Measurements from ENCODE around the gene MOGAT3. TPM values are rescaled to one million over a fixed set of nuclear protein-coding genes. Genes with fewer than 3 reads are reported as not detected.
A peak's percentile ranks its signal among the peaks of the same experiment; 100 is the strongest.

Gene MOGAT3
- total and polyA plus RNA-seq, 9 of the 15 experiments (the other 6 are each of a cell fraction or from before 2014, with no cell fraction given) = 0.07 to 0.17 (median 0.13) TPM; not detected in 6

GRCh38 chr7:101244375-101245146, 43.7 kb upstream of the MOGAT3 start, which contains the start of gene FIS1 (continued):
- TF ChIP-seq, protein P1, sequence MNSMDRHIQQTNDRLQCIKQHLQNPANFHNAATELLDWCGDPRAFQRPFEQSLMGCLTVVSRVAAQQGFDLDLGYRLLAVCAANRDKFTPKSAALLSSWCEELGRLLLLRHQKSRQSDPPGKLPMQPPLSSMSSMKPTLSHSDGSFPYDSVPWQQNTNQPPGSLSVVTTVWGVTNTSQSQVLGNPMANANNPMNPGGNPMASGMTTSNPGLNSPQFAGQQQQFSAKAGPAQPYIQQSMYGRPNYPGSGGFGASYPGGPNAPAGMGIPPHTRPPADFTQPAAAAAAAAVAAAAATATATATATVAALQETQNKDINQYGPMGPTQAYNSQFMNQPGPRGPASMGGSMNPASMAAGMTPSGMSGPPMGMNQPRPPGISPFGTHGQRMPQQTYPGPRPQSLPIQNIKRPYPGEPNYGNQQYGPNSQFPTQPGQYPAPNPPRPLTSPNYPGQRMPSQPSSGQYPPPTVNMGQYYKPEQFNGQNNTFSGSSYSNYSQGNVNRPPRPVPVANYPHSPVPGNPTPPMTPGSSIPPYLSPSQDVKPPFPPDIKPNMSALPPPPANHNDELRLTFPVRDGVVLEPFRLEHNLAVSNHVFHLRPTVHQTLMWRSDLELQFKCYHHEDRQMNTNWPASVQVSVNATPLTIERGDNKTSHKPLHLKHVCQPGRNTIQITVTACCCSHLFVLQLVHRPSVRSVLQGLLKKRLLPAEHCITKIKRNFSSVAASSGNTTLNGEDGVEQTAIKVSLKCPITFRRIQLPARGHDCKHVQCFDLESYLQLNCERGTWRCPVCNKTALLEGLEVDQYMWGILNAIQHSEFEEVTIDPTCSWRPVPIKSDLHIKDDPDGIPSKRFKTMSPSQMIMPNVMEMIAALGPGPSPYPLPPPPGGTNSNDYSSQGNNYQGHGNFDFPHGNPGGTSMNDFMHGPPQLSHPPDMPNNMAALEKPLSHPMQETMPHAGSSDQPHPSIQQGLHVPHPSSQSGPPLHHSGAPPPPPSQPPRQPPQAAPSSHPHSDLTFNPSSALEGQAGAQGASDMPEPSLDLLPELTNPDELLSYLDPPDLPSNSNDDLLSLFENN (IDR thresholded peaks at IDR 0.05; ENCODE audit: low read depth in 2 of 2, low read length in 2 of 2) = peak in 1 of 2 experiments; percentile 21; a peak in 1 of 4 replicates
- TF ChIP-seq JUND (IDR thresholded peaks at IDR 0.05; ENCODE audit: borderline replicate concordance, low read depth, low read length) = peak; percentile 18
- TF ChIP-seq JUND (tag; IDR thresholded peaks at IDR 0.05; ENCODE audit: borderline replicate concordance, low read depth, low read length) = peak; percentile 42; the same call in 2 of the 3 replicates
- peak; percentile 84 for TF ChIP-seq SIN3B (IDR thresholded peaks at IDR 0.05; ENCODE audit: low read depth)
- TF ChIP-seq ETV5 (CRISPR knock-in tag; IDR thresholded peaks at IDR 0.05; ENCODE audit: low read depth) = peak; percentile 83
- peak in 1 of 2 experiments; percentile 33; a peak in 2 of 4 replicates for TF ChIP-seq TBL1XR1 (IDR thresholded peaks at IDR 0.05; ENCODE audit: low read length in 2 of 2)
- peak; percentile 79 for TF ChIP-seq C11orf30 (IDR thresholded peaks at IDR 0.05; ENCODE audit: low read depth)
- TF ChIP-seq SPI1 (IDR thresholded peaks at IDR 0.05; ENCODE audit: borderline replicate concordance, low read depth, low read length) = 0 out of 2 replicates have a peak, but pooled peaks have one; percentile 32
- TF ChIP-seq RCOR1 (IDR thresholded peaks at IDR 0.05; ENCODE audit: borderline replicate concordance in 1 of 2, low read depth in 2 of 2, low read length in 2 of 2) = peak; percentile 0 to 32; a peak in 1 of 4 replicates
- TF ChIP-seq AFF1 (IDR thresholded peaks at IDR 0.05; ENCODE audit: low read depth in 1 of 2, partially characterized antibody in 2 of 2) = peak; percentile 49 to 99
- TF ChIP-seq FOXK1 (CRISPR knock-in tag; IDR thresholded peaks at IDR 0.05; ENCODE audit: borderline replicate concordance) = no peak; the same call in 1 of the 2 replicates
- TF ChIP-seq U2AF2 (optimal IDR thresholded peaks at IDR 0.05; ENCODE audit: low read depth, low read length) = no peak
- peak; percentile 64 for TF ChIP-seq EGR1 (conservative IDR thresholded peaks at IDR 0.05)
- peak; percentile 60 for TF ChIP-seq TBP (optimal IDR thresholded peaks at IDR 0.05; ENCODE audit: low read depth, low read length)
- no peak for TF ChIP-seq CBX5 (IDR thresholded peaks at IDR 0.05; ENCODE audit: borderline replicate concordance, low read depth)
- TF ChIP-seq MAFG (tag; conservative IDR thresholded peaks at IDR 0.05) = no peak
- peak; percentile 92 for TF ChIP-seq ZNF584 (CRISPR knock-in tag; IDR thresholded peaks at IDR 0.05; ENCODE audit: low read depth)
- TF ChIP-seq, protein P2, sequence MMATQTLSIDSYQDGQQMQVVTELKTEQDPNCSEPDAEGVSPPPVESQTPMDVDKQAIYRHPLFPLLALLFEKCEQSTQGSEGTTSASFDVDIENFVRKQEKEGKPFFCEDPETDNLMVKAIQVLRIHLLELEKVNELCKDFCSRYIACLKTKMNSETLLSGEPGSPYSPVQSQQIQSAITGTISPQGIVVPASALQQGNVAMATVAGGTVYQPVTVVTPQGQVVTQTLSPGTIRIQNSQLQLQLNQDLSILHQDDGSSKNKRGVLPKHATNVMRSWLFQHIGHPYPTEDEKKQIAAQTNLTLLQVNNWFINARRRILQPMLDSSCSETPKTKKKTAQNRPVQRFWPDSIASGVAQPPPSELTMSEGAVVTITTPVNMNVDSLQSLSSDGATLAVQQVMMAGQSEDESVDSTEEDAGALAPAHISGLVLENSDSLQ (IDR thresholded peaks at IDR 0.05) = peak; percentile 49; the same call in 1 of the 2 replicates
- no peak for TF ChIP-seq U2AF1 (optimal IDR thresholded peaks at IDR 0.05; ENCODE audit: low read depth, low read length)

All from K562 (cell line).